NCI-H748 treated with DMSO at 0.1 percent for 48 hours (cell line): Measurements from ENCODE around the gene GRIN2C.

Source experiments
- DNase-seq: peaks from one replicate; lab custom pipeline; 2025; lab: John Stamatoyannopoulos, UW

GRIN2C gene

DNA sequence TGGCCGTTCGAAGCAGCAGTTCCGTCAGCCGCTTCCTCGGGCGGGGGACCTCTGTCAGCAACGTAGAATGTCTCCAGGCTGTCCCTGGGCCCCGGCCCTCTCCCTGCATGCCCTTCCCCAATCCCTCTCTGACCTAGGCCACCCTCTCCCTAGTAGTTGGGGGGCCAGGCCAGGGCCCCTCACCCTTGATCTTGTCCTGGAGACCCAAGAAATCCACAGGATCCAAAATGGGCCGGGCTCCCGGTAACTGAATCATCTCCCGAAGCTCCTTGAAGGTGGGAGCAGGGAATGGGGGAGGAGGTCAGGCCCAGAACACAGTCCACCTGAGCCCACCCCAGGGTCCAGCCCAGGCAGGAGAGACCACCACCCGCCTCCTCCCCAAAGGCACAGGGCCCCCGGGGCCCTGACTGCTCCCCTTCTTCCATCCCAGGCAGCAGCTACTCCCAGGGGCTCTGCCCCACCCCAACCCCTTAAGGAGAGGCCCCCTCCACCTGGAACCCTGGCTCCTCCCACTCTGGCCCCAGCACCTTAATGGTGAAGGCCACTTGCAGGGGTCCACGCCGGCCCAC lies 4.7 kb upstream of the GRIN2C start:
- DNase-seq = no peak

DNA sequence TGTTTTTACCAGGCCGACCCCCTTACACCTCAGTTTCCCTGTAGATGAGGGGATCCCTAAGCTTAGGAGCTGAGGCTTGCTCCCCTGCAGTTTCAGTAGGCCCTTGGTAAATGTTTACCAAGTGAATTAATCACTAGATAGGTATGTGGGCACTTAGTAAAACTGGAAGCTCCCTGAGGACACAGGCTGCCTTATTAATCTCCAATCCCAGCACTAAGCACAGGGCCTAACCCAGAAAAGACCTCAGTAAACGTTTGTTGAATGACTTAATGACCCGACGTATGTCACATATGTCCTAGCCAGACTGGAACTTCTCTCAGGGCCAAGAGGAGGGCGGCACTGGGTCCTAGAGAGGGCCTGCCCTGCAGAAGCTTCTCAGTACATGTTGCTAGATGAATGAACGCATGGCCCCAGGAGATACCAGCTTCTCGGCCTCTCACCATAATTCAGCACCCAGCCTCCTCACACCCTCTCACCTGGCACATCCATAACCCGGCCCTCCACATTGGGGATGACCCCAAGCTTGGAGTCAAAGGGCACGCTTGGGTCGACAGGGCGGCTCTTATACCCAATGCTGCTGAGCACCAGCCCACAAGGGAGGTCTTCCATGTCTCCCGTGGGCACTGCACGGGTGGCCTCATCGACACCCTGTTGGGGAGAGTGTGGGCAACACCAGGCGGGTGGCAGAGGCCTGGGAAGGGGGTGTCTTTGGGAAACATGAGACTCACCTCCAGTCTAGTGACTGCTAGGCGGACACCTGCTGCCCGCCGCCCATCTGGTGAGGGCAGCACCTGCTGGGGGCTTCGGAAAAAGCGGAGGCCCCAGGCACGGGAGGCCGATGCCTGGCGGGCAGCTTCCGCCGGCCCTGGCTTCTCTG lies 4.0 kb upstream of the GRIN2C start:
- no peak for DNase-seq

DNA sequence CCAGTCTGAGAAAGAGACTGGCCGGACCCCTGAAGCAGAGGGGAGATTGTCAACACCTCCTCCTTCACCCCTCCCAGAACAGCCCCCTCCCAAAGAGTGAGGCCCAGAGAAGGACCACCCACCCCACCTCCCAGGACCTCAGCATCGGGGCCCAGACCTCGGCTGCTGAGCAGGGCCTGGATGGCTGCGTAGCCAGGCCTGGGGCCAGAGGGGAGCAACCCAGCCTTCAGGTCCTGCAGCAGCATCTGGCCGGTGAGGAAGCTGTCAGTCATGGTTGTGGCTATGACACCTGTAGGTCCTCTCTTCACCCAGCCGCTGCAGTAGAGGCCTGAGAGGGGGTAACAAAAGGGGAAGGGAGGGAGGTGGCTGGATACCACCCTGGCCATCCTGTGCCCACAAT lies 3.2 kb upstream of the GRIN2C start:
- no peak for DNase-seq

DNA sequence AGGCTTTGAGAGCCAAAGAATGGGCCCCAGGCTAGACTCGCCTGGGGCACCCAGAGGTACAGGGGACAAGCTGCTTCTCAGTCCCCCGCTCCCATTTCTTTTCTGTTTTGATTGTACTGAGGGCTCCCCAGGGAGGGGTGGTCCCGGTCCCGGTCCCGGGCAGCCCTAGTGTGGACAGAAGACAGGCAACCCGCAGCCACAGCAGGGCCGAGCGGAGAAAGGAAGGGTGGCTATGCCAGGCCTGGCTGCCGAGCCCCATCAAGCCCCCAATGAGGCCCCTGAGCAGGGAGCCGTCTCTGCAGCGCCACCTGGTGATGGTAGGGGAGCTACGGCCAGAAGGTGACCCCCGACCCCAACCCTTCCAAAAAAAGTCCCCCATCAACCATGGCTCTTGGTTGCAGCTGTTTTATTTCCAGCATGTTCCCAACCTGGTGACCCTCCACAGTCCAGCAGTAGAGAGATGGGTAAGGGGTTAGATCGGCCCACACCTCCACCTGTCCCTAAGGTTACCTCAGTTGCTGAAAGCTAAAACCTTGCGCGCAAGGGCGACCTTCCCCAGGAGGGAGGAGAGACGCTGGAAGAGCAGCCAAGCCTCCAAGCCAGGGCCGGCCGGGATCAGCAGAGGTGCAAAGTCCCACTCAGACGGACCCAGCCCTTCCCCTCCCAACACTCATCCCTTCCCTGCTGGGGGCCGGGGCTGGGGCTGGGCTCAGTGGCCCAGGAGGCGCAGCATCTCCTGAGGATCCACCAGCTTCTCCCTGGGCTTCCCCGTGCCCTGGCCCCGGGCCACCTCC lies 2.6 kb upstream of the GRIN2C start:
- no peak for DNase-seq

DNA sequence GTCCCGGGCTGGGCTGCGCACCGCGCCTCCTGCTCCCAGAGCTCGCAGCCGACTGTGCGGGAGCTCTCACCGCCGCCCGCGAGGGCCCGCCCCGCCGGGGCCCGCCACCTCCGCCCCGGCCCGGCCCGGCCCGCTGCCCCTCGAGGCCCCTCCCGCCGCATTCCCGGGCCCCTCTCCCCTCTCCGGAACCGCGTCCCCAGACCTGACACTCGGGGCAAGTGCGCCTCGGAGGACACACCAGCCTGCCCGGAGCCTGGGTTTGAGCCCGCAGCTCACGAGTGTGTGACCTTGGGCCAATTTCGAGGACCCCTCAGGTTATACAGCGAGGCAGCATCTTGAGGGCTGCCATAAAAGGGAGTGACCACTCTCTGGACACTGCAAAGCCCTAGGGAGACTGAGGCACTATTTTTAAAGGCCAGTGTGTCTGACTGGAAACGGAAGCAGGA lies 2.0 kb upstream of the GRIN2C start:
- no peak for DNase-seq

DNA sequence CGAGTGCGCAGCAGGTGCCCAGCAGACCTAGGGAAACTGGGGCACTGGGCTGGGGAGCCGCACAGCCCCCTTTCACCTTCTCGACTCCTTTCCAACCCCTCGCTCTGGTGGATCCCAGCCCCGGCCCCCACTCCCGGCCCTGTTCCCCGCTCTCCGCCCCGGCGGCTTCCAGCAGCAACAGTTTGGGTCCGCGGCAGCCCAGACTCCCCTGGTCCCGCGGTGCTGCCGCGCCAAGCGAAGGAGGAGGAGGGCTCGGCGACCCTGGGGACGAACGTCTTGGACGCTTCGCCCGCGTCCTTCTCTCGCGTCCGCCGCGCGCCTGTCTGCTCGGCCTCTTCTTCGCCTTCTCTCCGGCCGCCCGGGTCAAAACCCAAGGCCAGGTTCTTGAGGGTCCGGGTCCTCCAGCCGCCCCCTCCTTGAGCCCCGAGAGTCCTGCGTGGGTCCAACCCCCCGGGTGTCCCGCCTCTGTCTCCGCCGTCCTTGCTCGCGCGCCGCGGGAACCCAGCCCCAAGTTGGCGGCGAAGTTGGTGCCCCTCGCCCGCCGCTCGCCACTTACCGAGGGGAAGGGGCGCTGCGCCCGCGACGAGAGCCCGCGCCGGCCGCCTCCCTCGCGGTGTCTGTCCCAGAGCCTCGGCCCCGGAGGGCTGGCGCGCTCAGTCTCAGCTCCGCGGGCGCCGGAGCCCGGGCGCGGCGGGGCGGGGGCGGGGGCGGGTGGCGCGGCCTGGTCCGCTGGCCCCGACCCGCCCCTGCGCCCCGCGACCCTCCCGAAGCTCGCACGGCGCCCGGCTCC lies 1.4 kb upstream of the GRIN2C start:
- DNase-seq = no peak

DNA sequence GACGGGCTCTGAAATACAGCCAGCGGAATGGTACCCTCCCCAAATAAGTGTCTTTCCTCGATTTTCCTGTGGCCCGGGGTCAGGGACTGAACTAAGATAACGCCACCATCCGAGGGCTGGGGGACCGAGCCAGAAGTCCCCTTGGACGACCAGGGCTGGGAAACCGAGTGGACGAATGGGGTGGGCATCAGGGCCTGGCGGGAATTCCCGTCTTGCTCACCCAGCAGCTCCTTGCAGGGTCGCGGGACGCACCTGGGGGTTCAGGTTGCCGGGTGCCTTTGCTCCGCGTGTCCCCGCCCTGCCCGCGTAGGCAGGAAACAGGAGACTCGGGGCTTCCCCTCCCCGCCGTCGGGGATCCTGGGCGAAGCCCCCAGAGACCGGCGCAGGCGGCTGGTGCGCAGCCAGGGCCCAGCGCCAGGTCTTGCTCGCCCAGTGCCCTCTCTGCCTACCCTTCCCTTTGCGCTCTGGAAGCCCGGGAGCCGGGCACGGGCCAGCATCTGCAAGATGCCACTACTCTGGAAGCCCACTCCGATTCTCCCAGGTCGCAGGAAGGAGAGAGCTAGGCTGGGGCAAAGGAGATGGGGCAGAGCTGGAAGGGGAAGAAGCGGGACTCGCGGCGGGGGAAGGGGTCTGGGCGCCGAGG lies 665 bp upstream of the GRIN2C start:
- no peak for DNase-seq

DNA sequence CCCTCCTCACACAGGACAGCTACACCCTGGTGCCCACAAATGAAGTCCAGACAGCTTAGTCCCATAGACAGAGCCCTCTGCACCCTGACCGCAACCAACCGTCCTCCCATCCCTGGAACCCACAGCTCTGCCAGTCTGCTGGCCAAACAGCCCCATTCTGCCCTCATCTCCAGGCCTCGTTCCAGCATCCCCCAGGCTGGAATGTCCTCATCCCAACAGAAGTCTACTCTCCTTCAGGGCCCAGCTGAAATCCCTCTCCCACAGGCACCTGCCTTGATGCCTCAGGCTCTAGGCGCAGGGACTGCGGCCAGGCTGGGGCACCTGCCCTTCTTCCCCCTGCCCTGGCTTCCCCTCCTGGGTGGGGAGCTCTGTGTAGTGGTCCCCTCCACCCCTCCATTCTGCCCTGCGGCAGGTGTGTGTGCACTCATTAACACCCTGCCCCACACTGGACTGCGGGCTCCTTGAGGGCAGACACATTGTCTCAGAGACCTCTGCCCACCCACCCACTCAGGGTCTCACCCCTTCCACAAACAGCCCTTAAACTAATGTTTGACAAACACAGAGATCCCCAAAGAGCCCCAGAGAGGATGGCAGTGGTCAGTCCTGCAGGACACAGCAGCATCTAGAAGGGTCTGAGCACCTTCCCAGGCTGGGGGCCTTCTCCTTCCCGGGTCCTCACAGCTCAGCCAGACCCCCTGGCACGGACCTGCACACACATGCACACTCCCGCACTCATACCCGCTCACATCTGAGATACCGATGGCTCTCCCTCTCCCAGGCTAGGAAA lies 820 bp downstream of the GRIN2C start:
- no peak for DNase-seq

DNA sequence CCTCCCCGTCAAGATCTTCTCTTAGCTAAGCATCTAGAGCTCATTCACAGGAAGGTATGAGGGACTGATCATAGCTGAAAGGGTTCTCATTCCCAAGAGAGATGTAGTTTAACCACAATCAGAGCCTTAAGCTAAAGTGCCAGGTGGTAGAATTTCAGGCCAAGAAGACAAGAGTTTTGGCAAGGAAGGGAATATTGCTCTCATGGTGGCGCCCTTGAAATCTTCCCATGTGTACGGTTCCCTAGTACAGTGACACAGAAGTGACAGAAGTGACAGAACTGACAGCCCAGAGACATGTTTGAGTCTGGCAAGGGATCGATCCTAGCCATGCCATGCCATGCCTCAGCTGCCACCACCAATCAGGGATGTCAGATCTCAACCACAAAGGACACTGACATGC lies 2.5 kb downstream of the GRIN2C start:
- DNase-seq = no peak

DNA sequence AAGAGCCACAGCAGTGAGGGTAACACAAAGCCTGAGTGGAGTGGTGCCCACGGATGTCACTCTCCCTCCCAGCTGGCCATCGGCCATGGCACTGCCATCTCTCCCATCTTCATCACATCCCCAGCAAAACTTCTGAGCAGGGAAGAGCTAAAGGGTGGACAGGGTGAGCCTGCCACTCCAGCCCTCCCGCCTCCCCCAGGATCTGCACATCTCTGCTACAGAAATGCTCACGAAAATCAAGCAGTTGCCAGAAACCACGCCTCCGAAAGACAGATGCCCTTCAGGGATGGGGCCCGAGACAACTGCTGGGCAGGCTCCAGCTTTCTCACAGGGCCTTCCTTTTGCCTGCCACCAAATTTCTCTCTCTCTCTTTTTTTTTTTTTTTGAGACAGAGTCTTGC lies 3.6 kb downstream of the GRIN2C start:
- no peak for DNase-seq

DNA sequence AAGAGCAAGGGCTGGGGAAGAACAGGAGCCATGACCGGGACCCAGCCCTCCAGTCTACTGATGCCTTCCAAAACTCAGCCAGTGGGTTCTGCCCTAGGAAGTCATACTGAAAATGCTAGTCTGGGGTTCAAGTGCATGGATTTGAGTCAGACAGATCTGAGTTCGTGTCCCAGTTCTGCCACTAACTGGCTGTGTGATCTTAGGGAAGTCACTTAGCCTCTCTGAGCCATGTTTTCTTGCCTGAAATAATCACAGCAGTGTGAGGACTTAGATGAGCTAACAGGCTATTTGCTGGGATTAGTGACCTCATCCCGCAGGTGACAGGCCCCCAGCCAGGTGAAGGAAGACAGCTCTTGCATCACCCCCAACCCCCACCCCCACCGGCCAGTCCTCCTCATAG lies 4.4 kb downstream of the GRIN2C start:
- DNase-seq = no peak

DNA sequence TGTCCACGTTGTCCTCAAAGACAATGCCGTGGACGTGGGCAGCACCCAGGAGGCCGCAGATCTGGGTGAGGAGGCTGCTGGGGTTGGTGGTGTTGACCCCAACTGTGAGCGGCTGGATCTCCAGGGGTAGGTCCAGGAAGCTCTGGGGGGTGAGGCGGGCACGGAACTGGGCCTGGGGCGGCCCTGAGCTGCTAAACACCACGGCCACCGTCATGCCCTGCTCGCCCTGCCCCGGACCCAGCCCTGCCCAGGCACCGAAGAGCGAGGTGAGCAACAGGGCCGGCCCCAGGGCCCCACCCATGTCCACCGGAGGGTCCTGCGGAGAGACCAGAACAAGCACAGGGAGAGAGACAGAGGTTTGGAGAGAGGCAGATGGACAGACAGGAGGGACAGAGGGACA lies 4.9 kb downstream of the GRIN2C start:
- DNase-seq = no peak

DNA sequence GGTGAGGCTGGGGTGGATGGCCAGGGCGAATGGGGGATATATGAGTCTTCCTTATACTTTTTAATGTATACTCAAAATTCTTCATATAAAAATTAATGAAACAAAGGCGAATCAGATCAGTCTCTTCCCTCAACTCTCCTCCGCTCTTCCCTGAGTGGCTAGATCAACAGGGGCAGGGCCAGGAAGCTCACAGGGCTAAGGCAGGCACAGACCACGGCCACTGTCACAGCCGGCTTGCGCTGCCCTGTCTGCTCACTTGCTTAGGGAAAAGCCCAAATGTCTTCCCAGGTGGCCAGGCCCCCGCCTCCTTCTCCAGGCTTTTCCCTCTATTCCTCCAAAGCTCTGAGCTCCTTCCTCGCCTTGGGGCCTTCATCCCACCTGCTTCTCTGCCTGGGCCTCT lies 6.0 kb downstream of the GRIN2C start:
- no peak for DNase-seq

DNA sequence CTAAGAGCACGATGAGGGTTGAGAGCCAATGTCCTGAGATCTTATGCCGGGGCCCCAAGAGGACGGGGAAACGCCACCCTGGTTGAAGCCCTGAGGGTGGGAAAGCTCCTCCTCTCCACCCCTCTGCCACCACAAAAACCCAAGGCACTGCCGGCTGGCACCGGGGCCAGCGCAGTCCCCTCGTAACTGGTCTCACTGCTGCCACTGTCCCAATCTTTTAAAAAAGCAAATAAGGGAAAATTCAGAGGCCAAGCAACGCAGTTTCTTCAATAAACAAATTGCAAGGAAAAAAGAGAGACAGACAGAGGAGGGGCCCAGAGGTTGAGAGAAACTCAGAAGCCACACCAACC lies 6.7 kb downstream of the GRIN2C start:
- no peak for DNase-seq

DNA sequence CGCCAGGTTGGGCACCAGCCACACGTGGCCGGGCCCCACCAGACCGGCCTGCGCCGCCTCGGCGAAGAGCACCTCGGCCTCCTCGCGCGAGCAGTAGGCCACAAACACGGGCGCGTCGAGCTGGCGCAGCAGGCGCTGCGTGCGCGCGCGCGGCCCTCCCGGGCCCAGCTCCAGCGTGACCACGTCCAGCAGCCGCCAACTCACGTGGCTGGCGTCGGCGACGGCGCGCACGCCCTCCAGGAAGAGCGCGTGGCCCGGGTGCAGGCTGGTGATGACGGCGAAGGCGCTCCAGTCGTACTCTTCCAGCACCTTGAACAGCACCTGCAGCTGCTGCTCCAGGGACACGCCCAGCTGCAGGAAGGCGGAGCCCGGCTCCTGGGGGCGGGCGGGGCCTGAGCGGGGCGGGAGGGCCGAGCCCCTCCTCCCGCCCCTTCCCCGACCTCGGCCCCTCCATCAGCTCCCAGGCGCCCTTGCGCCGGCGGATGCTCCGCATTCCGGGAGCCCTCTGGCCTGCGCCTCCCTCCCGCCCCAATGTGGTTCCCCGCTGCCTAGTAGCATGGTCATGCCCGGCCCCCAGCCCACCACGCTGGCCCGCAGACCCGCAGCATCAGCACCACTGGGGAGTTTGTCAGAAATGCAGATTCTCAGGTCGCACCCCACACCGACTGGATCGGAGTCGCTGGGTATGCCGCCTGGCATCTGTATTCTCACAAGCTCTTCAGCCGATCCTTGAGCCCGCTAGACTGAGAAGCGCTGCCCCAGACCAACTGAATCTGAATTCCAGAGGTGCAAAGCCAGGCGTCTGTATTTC lies 7.2 kb downstream of the GRIN2C start:
- no peak for DNase-seq

DNA sequence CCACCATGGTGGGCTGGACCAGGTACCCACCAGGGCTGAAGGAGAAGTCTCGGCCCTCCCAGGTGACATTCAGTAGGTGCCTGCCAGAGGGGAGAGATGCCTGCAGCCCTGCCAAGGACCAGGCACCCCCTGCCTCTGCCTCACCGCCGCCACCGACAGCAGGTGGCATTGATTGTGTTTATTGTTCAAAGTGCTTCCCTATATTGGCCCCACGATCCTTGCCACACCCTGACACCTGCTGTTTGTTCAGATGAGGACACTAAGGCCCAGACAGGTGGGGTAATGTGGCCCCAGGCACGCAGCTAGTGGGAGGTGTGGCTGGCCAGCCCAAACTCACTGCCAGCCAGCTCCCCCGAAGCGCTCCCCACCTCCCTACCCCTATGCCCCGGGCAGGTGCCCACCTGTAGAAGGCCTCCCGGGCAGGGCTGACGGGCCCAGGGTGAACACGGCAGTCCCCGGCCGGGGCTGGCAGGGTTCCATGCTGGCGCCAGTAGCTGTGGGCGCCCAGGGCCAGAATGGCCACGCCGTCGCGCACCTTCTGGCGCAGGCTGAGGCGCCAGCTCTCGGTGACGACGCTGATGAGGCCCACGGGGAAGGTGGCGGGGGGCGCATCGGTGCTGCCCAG lies 8.0 kb downstream of the GRIN2C start:
- no peak for DNase-seq

DNA sequence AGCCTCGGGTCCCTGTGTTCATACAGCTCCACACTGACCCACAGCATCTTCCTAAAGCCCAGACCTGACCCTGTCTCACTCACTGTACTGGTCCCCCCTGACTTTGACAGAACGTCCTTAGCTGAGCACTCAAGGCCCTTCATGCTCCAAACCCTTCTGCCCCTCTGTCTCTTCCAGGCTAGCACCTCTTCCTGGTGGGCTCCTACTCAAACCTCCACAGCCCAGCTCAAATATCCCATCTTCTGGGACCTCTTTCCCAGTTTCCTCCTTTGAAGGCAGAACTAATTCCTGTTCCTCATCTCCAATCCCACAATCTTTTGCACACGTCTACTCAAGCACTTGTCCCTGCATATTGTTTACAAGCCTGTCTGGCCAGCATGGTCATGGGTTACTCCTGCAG lies 8.8 kb downstream of the GRIN2C start:
- no peak for DNase-seq

DNA sequence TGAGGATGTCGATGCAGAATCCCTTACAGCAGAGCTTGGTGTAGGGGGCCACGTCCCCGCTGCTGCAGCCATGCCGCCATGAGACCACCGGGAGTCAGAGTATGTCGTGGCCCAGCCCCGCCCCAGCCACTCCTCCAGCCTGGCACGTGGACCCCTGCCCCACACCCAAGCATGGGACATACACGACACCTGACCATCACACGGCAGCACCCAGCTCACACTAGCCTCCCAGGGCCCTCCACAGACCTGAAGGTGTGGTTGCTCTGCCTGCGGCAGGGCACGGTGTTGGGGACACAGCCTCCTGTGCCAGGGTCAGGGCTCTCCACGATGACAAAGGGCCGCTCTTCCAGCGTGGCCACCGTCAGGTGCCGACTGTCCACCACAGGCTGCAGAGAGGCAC lies 9.4 kb downstream of the GRIN2C start:
- DNase-seq = no peak

DNA sequence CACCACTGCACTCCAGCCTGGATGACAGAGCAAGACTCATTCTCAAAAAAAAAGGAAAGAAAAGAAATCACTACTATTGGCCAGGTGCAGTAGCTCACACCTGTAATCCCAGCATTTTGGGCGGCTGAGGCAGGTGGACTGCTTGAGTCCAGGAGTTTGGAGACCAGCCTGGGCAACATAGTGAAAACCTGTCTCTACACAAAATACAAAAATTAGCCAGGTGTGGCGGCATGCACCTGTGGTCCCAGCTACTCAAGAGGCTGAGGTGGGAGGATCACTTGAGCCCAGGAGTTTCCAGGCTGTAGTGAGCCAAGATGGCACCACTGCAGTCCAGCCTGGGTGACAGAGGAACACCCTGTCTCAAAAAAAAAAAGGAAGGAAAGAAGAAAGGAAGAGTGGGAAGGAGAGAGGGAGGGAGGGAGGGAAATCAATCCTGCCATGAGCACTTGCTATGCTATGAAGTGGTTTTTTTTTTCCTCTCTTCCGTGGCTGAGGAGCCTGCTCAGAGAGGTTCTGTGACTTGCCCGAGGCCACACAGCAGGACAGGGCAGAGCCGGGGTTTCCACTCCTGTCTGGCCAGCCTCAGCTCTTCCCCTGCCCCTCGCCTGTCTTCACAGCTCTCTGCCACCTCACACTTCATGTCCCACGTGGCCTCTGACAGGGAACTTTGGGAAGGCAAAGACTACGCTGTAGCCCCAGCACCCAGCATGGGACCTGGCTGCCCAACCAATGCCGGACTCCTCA lies 10.9 kb downstream of the GRIN2C start:
- no peak for DNase-seq
